HEK293T (cell line): ENCODE data around the gene SLC1A5.
"Not testable (repeated sequence)": the region's sequence is repeated elsewhere in the genome, so short reads cannot be mapped to it uniquely, and the experiment has no call there.

Source experiments
- CTCF ChIA-PET: fragments of 350-600 bp; formaldehyde crosslinking; extraction: SDS; loops from one replicate; lab custom pipeline; 2021; ENCODE audit warnings: antibody characterized with exemption, inconsistent platforms; lab: Yijun Ruan, JAX
- POLR2A ChIA-PET: fragments of 350-600 bp; formaldehyde crosslinking; extraction: SDS; loops from one replicate; lab custom pipeline; 2020; ENCODE audit warnings: antibody characterized with exemption, inconsistent platforms; lab: Yijun Ruan, JAX
- DNase-seq: peaks from one replicate; pipeline ENCODE4 v3.0.0; 2012; ENCODE audit warnings: mixed read lengths; ENCODE audit errors: extremely low spot score
- ARNT ChIP-seq: fragments of 450-650 bp; IDR thresholded peaks from 2 replicates; pipeline ENCODE4 v1.6.1; 2017; ENCODE audit warnings: mild to moderate bottlenecking
- BHLHE40 ChIP-seq: fragments of 450-650 bp; IDR thresholded peaks from 2 replicates; pipeline ENCODE4 v1.6.1; 2016; ENCODE audit warnings: mild to moderate bottlenecking, moderate library complexity, borderline replicate concordance
- CTBP1 ChIP-seq: fragments of 450-650 bp; IDR thresholded peaks from 2 replicates; pipeline ENCODE4 v1.6.1; 2016; ENCODE audit warnings: borderline replicate concordance
- ELF4 ChIP-seq: fragments of 450-650 bp; IDR thresholded peaks from 2 replicates; pipeline ENCODE4 v1.6.1; 2017; ENCODE audit warnings: antibody characterized with exemption
- FOXA1 ChIP-seq: fragments of 450-650 bp; IDR thresholded peaks from 2 replicates; pipeline ENCODE4 v1.6.1; 2016; ENCODE audit warnings: mild to moderate bottlenecking
- FOXK2 ChIP-seq: fragments of 450-650 bp; IDR thresholded peaks from 2 replicates; pipeline ENCODE4 v1.6.1; 2016; ENCODE audit warnings: mild to moderate bottlenecking
- FOXM1 ChIP-seq: fragments of 450-650 bp; IDR thresholded peaks from 2 replicates; pipeline ENCODE4 v1.6.1; 2017; ENCODE audit warnings: mild to moderate bottlenecking, borderline replicate concordance
- HDGF ChIP-seq: fragments of 450-650 bp; IDR thresholded peaks from 2 replicates; pipeline ENCODE4 v1.6.1; 2017; ENCODE audit warnings: antibody characterized with exemption, borderline replicate concordance
- L3MBTL2 ChIP-seq: fragments of 450-650 bp; conservative IDR thresholded peaks from 2 replicates; pipeline ENCODE4 v1.6.1; 2016; ENCODE audit warnings: mild to moderate bottlenecking
- LEF1 ChIP-seq: fragments of 450-650 bp; IDR thresholded peaks from 2 replicates; pipeline ENCODE4 v1.6.1; 2017; ENCODE audit warnings: mild to moderate bottlenecking, borderline replicate concordance
- NFRKB ChIP-seq: fragments of 450-650 bp; IDR thresholded peaks from 2 replicates; pipeline ENCODE4 v1.6.1; 2016; ENCODE audit warnings: mild to moderate bottlenecking, moderate library complexity
- PKNOX1 ChIP-seq: fragments of 450-650 bp; IDR thresholded peaks from 2 replicates; pipeline ENCODE4 v1.6.1; 2016
- SP1 ChIP-seq: fragments of 450-650 bp; IDR thresholded peaks from 2 replicates; pipeline ENCODE4 v1.6.1; 2017
- SUZ12 ChIP-seq: fragments of 450-650 bp; IDR thresholded peaks from 2 replicates; pipeline ENCODE4 v1.6.1; 2016; ENCODE audit warnings: mild to moderate bottlenecking
- TARDBP ChIP-seq: fragments of 450-650 bp; IDR thresholded peaks from 2 replicates; pipeline ENCODE4 v1.6.1; 2016
- ZNF384 ChIP-seq: fragments of 450-650 bp; IDR thresholded peaks from 2 replicates; pipeline ENCODE4 v1.6.1; 2016

Gene SLC1A5

GRCh38 chr19:46776927-46777911, 11.2 kb downstream of the SLC1A5 start:
- CTCF ChIA-PET = no interaction called here

DNA sequence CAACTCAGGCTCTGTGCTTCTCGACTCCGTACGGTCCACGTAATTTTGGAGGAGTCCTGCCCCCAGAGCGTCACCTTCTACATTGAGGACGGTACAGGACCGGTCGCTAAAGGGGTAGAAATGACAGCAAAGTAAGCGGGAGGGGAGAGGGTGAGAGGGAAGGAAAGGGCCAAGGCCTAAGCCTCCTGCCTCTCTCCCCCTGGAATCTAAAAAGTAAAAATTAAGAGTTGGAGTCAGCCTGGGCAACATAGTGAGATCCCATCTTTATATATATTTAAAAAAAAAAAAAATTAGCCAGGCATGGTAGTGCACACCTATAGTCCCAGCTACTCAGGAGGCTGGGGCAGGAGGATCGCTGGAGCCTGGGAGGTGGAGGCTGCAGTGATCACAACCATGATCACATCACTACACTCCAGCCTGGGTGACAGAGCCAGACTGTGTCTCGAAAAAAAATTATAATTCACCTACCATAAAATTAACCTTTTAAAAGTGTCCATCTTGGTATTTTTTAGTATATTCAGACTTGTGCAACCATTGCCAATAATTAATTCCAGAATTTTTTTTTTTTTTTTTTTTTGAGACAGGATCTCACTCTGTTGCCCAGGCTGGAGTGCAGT, 12.6 kb downstream of the SLC1A5 start:
- CTCF ChIA-PET = no interaction called here
- TF ChIP-seq ARNT = no peak
- TF ChIP-seq CTBP1 = no peak
- TF ChIP-seq NFRKB = no peak
- no peak for TF ChIP-seq BHLHE40
- TF ChIP-seq FOXM1 = no peak
- no peak for TF ChIP-seq ELF4
- TF ChIP-seq PKNOX1 = no peak
- no peak for TF ChIP-seq SP1
- TF ChIP-seq TARDBP = no peak
- no peak for TF ChIP-seq L3MBTL2
- no peak for TF ChIP-seq HDGF
- no peak for TF ChIP-seq ZNF384
- TF ChIP-seq FOXA1 = no peak
- no peak for TF ChIP-seq LEF1
- no peak for TF ChIP-seq FOXK2
- DNase-seq = no peak
- POLR2A ChIA-PET = no interaction called here

More at GRCh38 chr19:46776927-46777911, 11.2 kb downstream of the SLC1A5 start:
- DNase-seq = peak; percentile 36
- POLR2A ChIA-PET = interaction anchor here (1.0 kb wide), 2 partner anchors 9 to 11 kb away, joined by 4 to 7 read pairs; partner anchors contain the start of gene SLC1A5
- TF ChIP-seq BHLHE40 (no peak), SUZ12 (no peak), HDGF (no peak), NFRKB (no peak), SP1 (no peak), L3MBTL2 (no peak), ELF4 (no peak), FOXA1 (no peak)

DNA sequence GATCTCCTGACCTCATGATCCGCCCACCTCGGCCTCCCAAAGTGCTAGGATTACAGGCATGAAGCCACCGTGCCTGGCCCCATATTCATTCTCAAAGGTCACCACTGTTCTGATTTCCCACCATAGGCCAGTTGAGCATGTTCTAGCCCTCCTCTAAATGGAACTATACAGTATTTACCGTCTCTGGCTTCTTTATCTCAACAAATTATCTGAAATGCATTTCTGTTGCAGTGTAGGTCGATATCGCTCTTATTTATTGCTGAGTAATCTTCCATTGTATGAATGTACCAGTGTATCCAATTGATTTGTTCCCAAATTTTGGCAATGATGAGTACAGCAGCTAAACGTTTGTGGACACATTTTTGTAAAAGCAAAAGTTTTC, 15.4 kb downstream of the SLC1A5 start:
- ChIA-PET CTCF (no interaction called here), POLR2A (interaction anchor here (1.4 kb wide), 1 partner anchor 16 kb away, joined by 6 read pairs; the partner anchor contains the start of gene SLC1A5)
- TF ChIP-seq NFRKB (no peak), SUZ12 (no peak), FOXA1 (no peak), TARDBP (no peak), ARNT (no peak), LEF1 (no peak), FOXK2 (no peak), ZNF384 (no peak), SP1 (no peak), HDGF (no peak)
- DNase-seq = no peak

DNA sequence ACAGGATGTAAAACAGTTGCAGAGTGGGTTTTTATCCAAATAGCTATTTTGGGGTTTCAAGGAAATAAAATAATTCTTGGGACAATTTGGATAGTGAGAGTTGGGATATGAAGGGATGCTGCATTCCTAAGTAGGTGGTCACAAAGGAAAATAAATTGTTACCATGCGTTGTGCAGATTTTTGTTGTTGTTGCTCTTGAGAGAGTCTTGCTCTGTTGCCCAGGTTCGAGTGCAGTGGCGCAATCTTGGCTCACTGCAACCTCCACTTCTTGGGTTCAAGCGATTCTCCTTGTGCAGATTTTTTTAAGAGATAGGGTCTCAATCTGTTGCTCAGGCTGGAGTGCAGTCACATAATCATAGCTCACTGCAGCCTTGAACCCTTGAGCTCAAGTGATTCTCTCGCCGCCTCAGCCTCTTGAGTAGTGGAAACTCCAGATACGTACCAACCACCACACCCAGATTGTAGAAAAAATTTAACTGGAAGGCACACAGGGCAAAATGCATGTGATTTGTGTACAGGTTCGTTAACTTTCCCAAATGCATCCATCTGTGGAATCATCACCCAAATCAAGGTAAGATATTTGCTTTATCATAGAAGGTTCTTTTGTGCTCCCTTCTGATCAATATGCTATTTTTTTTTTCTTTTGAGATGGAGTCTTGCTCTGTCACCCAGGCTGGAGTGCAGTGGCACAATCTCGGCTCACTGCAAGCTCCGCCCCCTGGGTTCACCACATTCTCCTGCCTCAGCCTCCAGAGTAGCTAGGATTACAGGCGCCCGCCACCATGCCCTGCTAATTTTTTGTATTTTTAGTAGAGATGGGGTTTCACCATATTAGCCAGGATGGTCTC, 16.0 kb downstream of the SLC1A5 start:
- no peak for TF ChIP-seq FOXK2
- no peak for TF ChIP-seq PKNOX1
- TF ChIP-seq FOXA1 = no peak
- no peak for TF ChIP-seq ZNF384
- TF ChIP-seq HDGF = no peak
- no peak for TF ChIP-seq NFRKB
- TF ChIP-seq SUZ12 = no peak
- ChIA-PET POLR2A (interaction anchor here (1.4 kb wide), 1 partner anchor 16 kb away, joined by 6 read pairs; the partner anchor contains the start of gene SLC1A5), CTCF (interaction anchor here (0.6 kb wide), 1 partner anchor 8 kb away, joined by 3 read pairs; no protein-coding TSS in a partner anchor)
- no peak for DNase-seq

DNA sequence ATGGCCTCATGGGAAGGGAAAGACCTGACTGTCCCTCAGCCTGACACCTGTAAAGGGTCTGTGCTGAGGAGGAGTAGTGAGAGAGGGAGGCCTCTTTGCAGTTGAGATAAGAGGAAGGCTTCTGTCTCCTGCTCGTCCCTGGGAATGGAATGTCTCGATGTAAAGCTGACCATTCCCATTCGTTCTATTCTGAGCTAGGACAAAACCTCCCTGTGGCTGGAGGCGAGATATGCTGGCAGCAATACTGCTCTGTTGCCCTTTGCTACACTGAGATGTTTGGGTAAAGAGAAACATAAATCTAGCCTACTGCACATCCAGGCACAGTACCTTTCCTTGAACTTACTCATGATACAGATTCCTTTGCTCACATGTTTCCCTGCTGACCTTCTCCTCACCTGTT, 19.6 kb downstream of the SLC1A5 start:
- DNase-seq, POLR2A ChIA-PET: not testable (repeated sequence)
- CTCF ChIA-PET = interaction anchor here (1.4 to 1.5 kb wide), 2 partner anchors 11 kb away, joined by 4 to 5 read pairs; no protein-coding TSS in a partner anchor
